ENCODE results near the gene TLE3.

TLE3 gene

GRCh38 chr15:70013656-70014313 lies 83.9 kb downstream of the TLE3 start:
- POLR2A ChIA-PET, result no interaction called here
- Histone ChIP-seq H3K4me3 (ENCODE audit: control insufficient read depth in 1 of 7, extremely low read depth in 1 of 7, insufficient read depth in 4 of 7, low read depth in 2 of 7, low read length in 6 of 7) (no peak overlapping the region), H3K27ac (ENCODE audit: insufficient read depth in 1 of 2, low read depth in 1 of 2, low read length in 2 of 2, poor library complexity in 1 of 2, severe bottlenecking in 2 of 2) (no peak overlapping the region), H3K4me1 (ENCODE audit: control extremely low read depth in 1 of 4, control insufficient read depth in 4 of 4, insufficient read depth in 4 of 4, low read length in 3 of 4) (peaks cover 0 to 14% (median 7%) of the 10 kb centered on the region in 4 experiments), H3K27me3 (replicated peaks in 2 of 5; ENCODE audit: control insufficient read depth in 4 of 5, insufficient read depth in 5 of 5, low read length in 4 of 5) (no peaks in the 10 kb centered on the region), H3K9me3 (ENCODE audit: control extremely low read depth in 1 of 5, control insufficient read depth in 4 of 5, insufficient read depth in 2 of 5, low read depth in 1 of 5, low read length in 4 of 5) (peaks cover 0 to 7% (median 0%) of the 10 kb centered on the region in 5 experiments), H3K36me3 (ENCODE audit: control insufficient read depth in 4 of 4, insufficient read depth in 4 of 4, low read length in 3 of 4) (no peaks in the 10 kb centered on the region)
- CTCF ChIA-PET, result interaction anchor here (1.0 to 1.2 kb wide), 2 partner anchors 15 to 16 kb away, joined by 3 read pairs; no protein-coding TSS in a partner anchor
- DNase-seq, result no peak
- 95% methylated on average over 2 of the region's 8 CpGs for WGBS (ENCODE audit: insufficient coverage)

- H3K4me3 ChIP-seq (ENCODE audit: control insufficient read depth in 1 of 7, extremely low read depth in 1 of 7, insufficient read depth in 4 of 7, low read depth in 2 of 7, low read length in 6 of 7), result no peak overlapping the region
These were observed 84.8 kb downstream of the TLE3 start for GRCh38 chr15:70012895-70013294.

GRCh38 chr15:70008697-70009290 lies 88.9 kb downstream of the TLE3 start:
- H3K4me3 ChIP-seq (ENCODE audit: control insufficient read depth in 1 of 7, extremely low read depth in 1 of 7, insufficient read depth in 4 of 7, low read depth in 2 of 7, low read length in 6 of 7), result no peak overlapping the region
- no peak for DNase-seq
- H3K27me3 ChIP-seq (replicated peaks in 2 of 5; ENCODE audit: control insufficient read depth in 4 of 5, insufficient read depth in 5 of 5, low read length in 4 of 5), result no peaks in the 10 kb centered on the region
- ChIA-PET CTCF (no interaction called here), POLR2A (no interaction called here)
- H3K27ac ChIP-seq (ENCODE audit: insufficient read depth in 1 of 2, low read depth in 1 of 2, low read length in 2 of 2, poor library complexity in 1 of 2, severe bottlenecking in 2 of 2), result no peak overlapping the region
- no peaks in the 10 kb centered on the region for H3K36me3 ChIP-seq (ENCODE audit: control insufficient read depth in 4 of 4, insufficient read depth in 4 of 4, low read length in 3 of 4)
- WGBS (ENCODE audit: insufficient coverage), result 79% methylated on average over 3 of the region's 3 CpGs
- H3K4me1 ChIP-seq (ENCODE audit: control extremely low read depth in 1 of 4, control insufficient read depth in 4 of 4, insufficient read depth in 4 of 4, low read length in 3 of 4), result no peaks in the 10 kb centered on the region
- no peaks in the 10 kb centered on the region for H3K9me3 ChIP-seq (ENCODE audit: control extremely low read depth in 1 of 5, control insufficient read depth in 4 of 5, insufficient read depth in 2 of 5, low read depth in 1 of 5, low read length in 4 of 5)

More at GRCh38 chr15:70012895-70013294, 84.8 kb downstream of the TLE3 start:
- ChIA-PET POLR2A (no interaction called here), CTCF (no interaction called here)
- Histone ChIP-seq H3K36me3 (ENCODE audit: control insufficient read depth in 4 of 4, insufficient read depth in 4 of 4, low read length in 3 of 4) (no peaks in the 10 kb centered on the region), H3K27ac (ENCODE audit: insufficient read depth in 1 of 2, low read depth in 1 of 2, low read length in 2 of 2, poor library complexity in 1 of 2, severe bottlenecking in 2 of 2) (no peak overlapping the region), H3K4me1 (ENCODE audit: control extremely low read depth in 1 of 4, control insufficient read depth in 4 of 4, insufficient read depth in 4 of 4, low read length in 3 of 4) (peaks cover 0 to 14% (median 7%) of the 10 kb centered on the region in 4 experiments), H3K27me3 (replicated peaks in 2 of 5; ENCODE audit: control insufficient read depth in 4 of 5, insufficient read depth in 5 of 5, low read length in 4 of 5) (no peaks in the 10 kb centered on the region), H3K9me3 (ENCODE audit: control extremely low read depth in 1 of 5, control insufficient read depth in 4 of 5, insufficient read depth in 2 of 5, low read depth in 1 of 5, low read length in 4 of 5) (peaks cover 0 to 7% (median 0%) of the 10 kb centered on the region in 5 experiments)
- 89% methylated on average over 4 of the region's 4 CpGs for WGBS (ENCODE audit: insufficient coverage)
- DNase-seq, result no peak

DNA sequence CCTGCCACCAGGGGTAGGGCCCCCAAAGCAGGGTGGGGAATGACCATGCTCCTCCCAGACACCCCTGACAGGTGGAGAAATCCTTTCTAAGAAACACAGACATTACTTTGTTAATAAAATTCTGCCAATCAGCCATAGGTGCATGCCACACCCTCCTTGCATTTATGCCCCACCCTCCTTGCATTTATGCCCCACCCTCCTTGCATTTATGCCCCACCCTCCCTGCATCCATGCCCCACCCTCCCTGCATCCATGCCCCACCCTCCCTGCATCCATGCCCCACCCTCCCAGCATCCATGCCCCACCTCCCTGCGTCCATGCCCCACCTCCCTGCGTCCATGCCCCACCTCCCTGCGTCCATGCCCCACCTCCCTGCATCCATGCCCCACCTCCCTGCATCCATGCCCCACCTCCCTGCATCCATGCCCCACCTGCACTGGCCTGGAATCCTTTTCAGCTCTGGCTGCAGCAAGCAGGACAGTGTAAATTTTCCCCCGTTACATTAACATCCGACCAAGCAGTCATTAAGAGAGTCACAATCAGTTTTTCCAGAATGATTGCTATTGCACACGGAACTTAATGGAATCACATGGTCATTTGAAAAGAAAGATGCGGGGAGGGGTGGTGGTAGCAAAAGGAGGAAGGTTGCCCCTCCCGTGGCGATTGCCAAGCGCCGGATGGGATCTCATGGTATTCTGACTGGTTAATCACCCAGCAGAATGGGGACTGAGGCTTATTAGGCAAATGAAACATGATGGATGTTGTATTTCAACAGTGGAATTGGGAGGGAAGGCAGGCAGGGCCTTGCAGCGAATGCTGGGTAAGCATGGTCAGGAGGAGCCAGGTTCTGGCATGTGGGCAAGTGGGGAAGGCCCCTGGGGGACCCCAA lies 91.2 kb downstream of the TLE3 start:
- H3K9me3 ChIP-seq (ENCODE audit: control extremely low read depth in 1 of 5, control insufficient read depth in 4 of 5, insufficient read depth in 2 of 5, low read depth in 1 of 5, low read length in 4 of 5), result peaks cover 0 to 10% (median 5%) of the 10 kb centered on the region in 5 experiments
- H3K4me3 ChIP-seq (ENCODE audit: control insufficient read depth in 1 of 7, extremely low read depth in 1 of 7, insufficient read depth in 4 of 7, low read depth in 2 of 7, low read length in 6 of 7), result no peak overlapping the region
- ChIA-PET CTCF (no interaction called here), POLR2A (no interaction called here)
- H3K27ac ChIP-seq (ENCODE audit: insufficient read depth in 1 of 2, low read depth in 1 of 2, low read length in 2 of 2, poor library complexity in 1 of 2, severe bottlenecking in 2 of 2), result no peak overlapping the region
- H3K27me3 ChIP-seq (replicated peaks in 2 of 5; ENCODE audit: control insufficient read depth in 4 of 5, insufficient read depth in 5 of 5, low read length in 4 of 5), result no peaks in the 10 kb centered on the region
- WGBS (ENCODE audit: insufficient coverage), result 98% methylated on average over 8 of the region's 12 CpGs
- no peaks in the 10 kb centered on the region for H3K36me3 ChIP-seq (ENCODE audit: control insufficient read depth in 4 of 4, insufficient read depth in 4 of 4, low read length in 3 of 4)
- no peak for DNase-seq
- H3K4me1 ChIP-seq (ENCODE audit: control extremely low read depth in 1 of 4, control insufficient read depth in 4 of 4, insufficient read depth in 4 of 4, low read length in 3 of 4), result no peaks in the 10 kb centered on the region

DNA sequence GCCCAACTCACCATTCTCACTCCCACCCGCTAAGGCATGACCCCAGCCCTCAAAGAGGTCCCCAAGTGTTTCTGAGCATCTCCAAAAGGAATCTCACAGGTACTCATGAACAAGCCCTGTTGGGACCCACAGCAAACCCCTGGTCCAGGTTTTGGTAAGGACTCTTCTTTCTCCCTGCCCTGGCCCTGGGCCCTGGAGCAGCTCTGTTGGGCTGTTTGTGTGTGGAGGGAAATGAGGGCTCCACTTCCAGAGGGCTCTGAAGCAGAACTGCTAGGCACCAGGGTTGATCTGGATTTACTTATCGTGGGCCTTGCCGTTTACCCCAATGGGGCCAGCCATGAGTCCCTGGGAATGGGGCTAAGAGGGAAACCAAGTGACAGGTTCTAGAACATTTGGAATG lies 92.9 kb downstream of the TLE3 start:
- H3K27ac ChIP-seq (ENCODE audit: insufficient read depth in 1 of 2, low read depth in 1 of 2, low read length in 2 of 2, poor library complexity in 1 of 2, severe bottlenecking in 2 of 2), result no peak overlapping the region
- H3K27me3 ChIP-seq (replicated peaks in 2 of 5; ENCODE audit: control insufficient read depth in 4 of 5, insufficient read depth in 5 of 5, low read length in 4 of 5), result no peaks in the 10 kb centered on the region
- H3K4me3 ChIP-seq (ENCODE audit: control insufficient read depth in 1 of 7, extremely low read depth in 1 of 7, insufficient read depth in 4 of 7, low read depth in 2 of 7, low read length in 6 of 7), result no peak overlapping the region
- H3K36me3 ChIP-seq (ENCODE audit: control insufficient read depth in 4 of 4, insufficient read depth in 4 of 4, low read length in 3 of 4), result no peaks in the 10 kb centered on the region
- peaks cover 0 to 10% (median 5%) of the 10 kb centered on the region in 5 experiments for H3K9me3 ChIP-seq (ENCODE audit: control extremely low read depth in 1 of 5, control insufficient read depth in 4 of 5, insufficient read depth in 2 of 5, low read depth in 1 of 5, low read length in 4 of 5)
- ChIA-PET CTCF (interaction anchor here (1.1 kb wide), 1 partner anchor 19 kb away, joined by 3 read pairs; no protein-coding TSS in a partner anchor), POLR2A (no interaction called here)
- H3K4me1 ChIP-seq (ENCODE audit: control extremely low read depth in 1 of 4, control insufficient read depth in 4 of 4, insufficient read depth in 4 of 4, low read length in 3 of 4), result no peaks in the 10 kb centered on the region
- no peak for DNase-seq
- 95% methylated on average over 2 of the region's 3 CpGs for WGBS (ENCODE audit: insufficient coverage)

DNA sequence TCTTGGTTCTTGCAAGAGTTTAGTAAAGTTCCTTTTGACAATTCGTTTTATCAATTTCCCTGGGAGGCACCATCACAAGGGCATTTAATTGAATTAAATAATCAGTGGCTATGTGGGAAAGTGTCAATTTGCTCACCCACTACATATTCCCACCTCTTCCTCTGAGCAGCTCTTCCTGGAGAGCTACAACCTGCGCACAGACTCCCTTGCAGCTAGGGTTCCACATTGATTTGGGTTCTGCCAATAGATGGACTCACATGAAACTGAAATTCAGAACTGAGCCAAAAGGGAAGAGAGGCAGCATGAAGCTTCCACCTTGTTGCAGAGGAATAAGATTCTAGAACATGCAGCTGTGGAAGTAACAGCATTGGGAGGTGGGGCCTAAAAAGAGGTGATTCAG lies 94.8 kb downstream of the TLE3 start:
- Histone ChIP-seq H3K27ac (ENCODE audit: insufficient read depth in 1 of 2, low read depth in 1 of 2, low read length in 2 of 2, poor library complexity in 1 of 2, severe bottlenecking in 2 of 2) (no peak overlapping the region), H3K4me3 (ENCODE audit: control insufficient read depth in 1 of 7, extremely low read depth in 1 of 7, insufficient read depth in 4 of 7, low read depth in 2 of 7, low read length in 6 of 7) (no peak overlapping the region), H3K27me3 (replicated peaks in 2 of 5; ENCODE audit: control insufficient read depth in 4 of 5, insufficient read depth in 5 of 5, low read length in 4 of 5) (no peaks in the 10 kb centered on the region), H3K4me1 (ENCODE audit: control extremely low read depth in 1 of 4, control insufficient read depth in 4 of 4, insufficient read depth in 4 of 4, low read length in 3 of 4) (no peaks in the 10 kb centered on the region), H3K9me3 (ENCODE audit: control extremely low read depth in 1 of 5, control insufficient read depth in 4 of 5, insufficient read depth in 2 of 5, low read depth in 1 of 5, low read length in 4 of 5) (peaks cover 0 to 10% (median 5%) of the 10 kb centered on the region in 5 experiments), H3K36me3 (ENCODE audit: control insufficient read depth in 4 of 4, insufficient read depth in 4 of 4, low read length in 3 of 4) (no peaks in the 10 kb centered on the region)
- DNase-seq, result no peak
- ChIA-PET POLR2A (no interaction called here), CTCF (interaction anchor here (0.7 to 1.0 kb wide), 3 partner anchors 12 to 116 kb away, joined by 3 read pairs; no protein-coding TSS in a partner anchor)
- 100% methylated on average over 1 of the region's 2 CpGs for WGBS (ENCODE audit: insufficient coverage)

Measured in common myeloid progenitor, CD34-positive (primary cell).